ENCODE data around the gene NEURL1. TPM values are rescaled to one million over a fixed set of nuclear protein-coding genes. Genes with fewer than 3 reads are reported as not detected.

The NEURL1 gene
- total RNA-seq, 1 donor: not detected

GRCh38 chr10:103575416-103576075 is 82.0 kb downstream of the NEURL1 start:
- no peak overlapping the region for H3K4me2 ChIP-seq (ENCODE audit: insufficient read depth, low read length)
- TF ChIP-seq CTCF (IDR thresholded peaks at IDR 0.05; ENCODE audit: extremely low read depth, low read depth, low read length): no peak
- H2AFZ ChIP-seq (ENCODE audit: low read length): no peak overlapping the region
- no peaks in the 10 kb centered on the region for H3K9me3 ChIP-seq (ENCODE audit: low read depth, low read length)
- no peaks in the 10 kb centered on the region for H3K79me2 ChIP-seq (ENCODE audit: insufficient read depth, low read length)
- peaks cover 49% of the 10 kb centered on the region for H3K27me3 ChIP-seq (ENCODE audit: insufficient read depth, low read length)
- H4K20me1 ChIP-seq (ENCODE audit: insufficient read depth, low read length): no peaks in the 10 kb centered on the region
- no peak for DNase-seq (ENCODE audit: insufficient read length, low spot score, missing footprints)
- no peak overlapping the region for H3K27ac ChIP-seq (ENCODE audit: low read depth, low read length)
- no peaks in the 10 kb centered on the region for H3K4me1 ChIP-seq (ENCODE audit: insufficient read depth, low read length)
- no peaks in the 10 kb centered on the region for H3K36me3 ChIP-seq (ENCODE audit: insufficient read depth, low read length)
- H3K4me3 ChIP-seq (ENCODE audit: insufficient read depth, low read length): no peak overlapping the region

GRCh38 chr10:103576076-103576471 is 82.6 kb downstream of the NEURL1 start:
- Histone ChIP-seq H4K20me1 (ENCODE audit: insufficient read depth, low read length) (no peaks in the 10 kb centered on the region), H3K9me3 (ENCODE audit: low read depth, low read length) (no peaks in the 10 kb centered on the region), H2AFZ (ENCODE audit: low read length) (no peak overlapping the region), H3K4me1 (ENCODE audit: insufficient read depth, low read length) (no peaks in the 10 kb centered on the region), H3K27ac (ENCODE audit: low read depth, low read length) (no peak overlapping the region), H3K36me3 (ENCODE audit: insufficient read depth, low read length) (no peaks in the 10 kb centered on the region), H3K27me3 (ENCODE audit: insufficient read depth, low read length) (peaks cover 54% of the 10 kb centered on the region), H3K4me3 (ENCODE audit: insufficient read depth, low read length) (no peak overlapping the region), H3K4me2 (ENCODE audit: insufficient read depth, low read length) (no peak overlapping the region), H3K79me2 (ENCODE audit: insufficient read depth, low read length) (no peaks in the 10 kb centered on the region)
- DNase-seq (ENCODE audit: insufficient read length, low spot score, missing footprints): no peak
- TF ChIP-seq CTCF (IDR thresholded peaks at IDR 0.05; ENCODE audit: extremely low read depth, low read depth, low read length): no peak

GRCh38 chr10:103576862-103577261 is 83.4 kb downstream of the NEURL1 start:
- Histone ChIP-seq H2AFZ (ENCODE audit: low read length) (no peak overlapping the region), H3K27me3 (ENCODE audit: insufficient read depth, low read length) (peaks cover 57% of the 10 kb centered on the region), H4K20me1 (ENCODE audit: insufficient read depth, low read length) (no peaks in the 10 kb centered on the region), H3K4me2 (ENCODE audit: insufficient read depth, low read length) (no peak overlapping the region), H3K79me2 (ENCODE audit: insufficient read depth, low read length) (no peaks in the 10 kb centered on the region), H3K9me3 (ENCODE audit: low read depth, low read length) (no peaks in the 10 kb centered on the region), H3K4me1 (ENCODE audit: insufficient read depth, low read length) (no peaks in the 10 kb centered on the region), H3K27ac (ENCODE audit: low read depth, low read length) (no peak overlapping the region), H3K36me3 (ENCODE audit: insufficient read depth, low read length) (no peaks in the 10 kb centered on the region), H3K4me3 (ENCODE audit: insufficient read depth, low read length) (no peak overlapping the region)
- no peak for DNase-seq (ENCODE audit: insufficient read length, low spot score, missing footprints)
- no peak for TF ChIP-seq CTCF (IDR thresholded peaks at IDR 0.05; ENCODE audit: extremely low read depth, low read depth, low read length)

- H3K79me2 ChIP-seq (ENCODE audit: insufficient read depth, low read length): no peaks in the 10 kb centered on the region
- H4K20me1 ChIP-seq (ENCODE audit: insufficient read depth, low read length): no peaks in the 10 kb centered on the region
- DNase-seq (ENCODE audit: insufficient read length, low spot score, missing footprints): no peak
- no peak overlapping the region for H3K4me2 ChIP-seq (ENCODE audit: insufficient read depth, low read length)
- no peak overlapping the region for H3K27ac ChIP-seq (ENCODE audit: low read depth, low read length)
- H3K4me3 ChIP-seq (ENCODE audit: insufficient read depth, low read length): no peak overlapping the region
- H3K27me3 ChIP-seq (ENCODE audit: insufficient read depth, low read length): peaks cover 50% of the 10 kb centered on the region
- H2AFZ ChIP-seq (ENCODE audit: low read length): no peak overlapping the region
- no peak for TF ChIP-seq CTCF (IDR thresholded peaks at IDR 0.05; ENCODE audit: extremely low read depth, low read depth, low read length)
- no peaks in the 10 kb centered on the region for H3K4me1 ChIP-seq (ENCODE audit: insufficient read depth, low read length)
- no peaks in the 10 kb centered on the region for H3K9me3 ChIP-seq (ENCODE audit: low read depth, low read length)
- H3K36me3 ChIP-seq (ENCODE audit: insufficient read depth, low read length): no peaks in the 10 kb centered on the region
Observed at GRCh38 chr10:103578782-103579382, 85.4 kb downstream of the NEURL1 start.

Data from osteoblast (primary cell).